HL-60 (cell line): ENCODE data around the gene USP19.

Experiments used
- DNase-seq, 2 experiments: peaks; one replicate each; pipeline ENCODE4 v3.0.0-alpha.2; 2010 to 2020; ENCODE audit warnings: low read depth in 1 of 2, low spot score in 1 of 2
- H3K27ac ChIP-seq: fragments of 250-450 bp; sonication (Bioruptor Pico); replicated peaks from 2 replicates; pipeline ENCODE4 v1.5.1; 2020; ENCODE audit warnings: mild to moderate bottlenecking, moderate library complexity
- H3K27me3 ChIP-seq: fragments of 250-450 bp; sonication (Bioruptor Pico); 2 replicates; pipeline ENCODE4 v1.5.1; 2021; ENCODE audit warnings: mild to moderate bottlenecking, moderate library complexity; ENCODE audit not compliant: insufficient read depth, poor library complexity, severe bottlenecking
- H3K4me3 ChIP-seq: replicated peaks from 2 replicates; pipeline ENCODE4 v1.5.1; 2011; ENCODE audit warnings: mild to moderate bottlenecking, control low read depth, low read length; ENCODE audit not compliant: insufficient read depth
- CTCF ChIP-seq: IDR thresholded peaks from one replicate; pipeline ENCODE4 v1.5.1; 2011; ENCODE audit warnings: low read length, control low read depth, inconsistent platforms; ENCODE audit not compliant: insufficient read depth
- GABPA ChIP-seq: IDR thresholded peaks from 2 replicates; pipeline ENCODE4 v1.6.1; 2012; ENCODE audit warnings: low read depth
- POLR2AphosphoS5 ChIP-seq: IDR thresholded peaks from 2 replicates; pipeline ENCODE4 v1.6.1; 2012; ENCODE audit warnings: low read depth
- REST ChIP-seq: IDR thresholded peaks from 2 replicates; pipeline ENCODE4 v1.6.1; 2012; ENCODE audit warnings: low read depth; ENCODE audit not compliant: insufficient replicate concordance
- SPI1 ChIP-seq: IDR thresholded peaks from 2 replicates; pipeline ENCODE4 v1.6.1; 2012; ENCODE audit warnings: low read depth, mild to moderate bottlenecking, borderline replicate concordance
- long read RNA-seq: library from polyadenylated mRNA; unstranded; transcript quantifications from one replicate; pipeline ENCODE4 v2.0.0, GENCODE V29; 2020

USP19 gene
- long read RNA-seq, full-length matches to known transcripts: 12 of 96 reads
- long read RNA-seq, partial matches to known transcripts: 26 of 96 reads
- long read RNA-seq, other reads (novel, unspliced or antisense): 58 of 96 reads

- no peak for TF ChIP-seq SPI1
- TF ChIP-seq GABPA: peak; percentile 92
- peak; percentile 78; the same call in 1 of the 2 replicates for TF ChIP-seq POLR2AphosphoS5
- Histone ChIP-seq H3K4me3 (peak within 1 kb of the TSS; percentile 96), H3K27ac (peak within 1 kb of the TSS; percentile 87), H3K27me3 (no peaks in the 10 kb centered on the region)
- DNase-seq: peak; percentile 91 to 93
Measured at GRCh38 chr3:49120438-49121131, at the start of gene USP19. Gene USP19 (minus strand): TSS chr3:49120823. CDS start chr3:49119145, 1,678 bp downstream.

DNA sequence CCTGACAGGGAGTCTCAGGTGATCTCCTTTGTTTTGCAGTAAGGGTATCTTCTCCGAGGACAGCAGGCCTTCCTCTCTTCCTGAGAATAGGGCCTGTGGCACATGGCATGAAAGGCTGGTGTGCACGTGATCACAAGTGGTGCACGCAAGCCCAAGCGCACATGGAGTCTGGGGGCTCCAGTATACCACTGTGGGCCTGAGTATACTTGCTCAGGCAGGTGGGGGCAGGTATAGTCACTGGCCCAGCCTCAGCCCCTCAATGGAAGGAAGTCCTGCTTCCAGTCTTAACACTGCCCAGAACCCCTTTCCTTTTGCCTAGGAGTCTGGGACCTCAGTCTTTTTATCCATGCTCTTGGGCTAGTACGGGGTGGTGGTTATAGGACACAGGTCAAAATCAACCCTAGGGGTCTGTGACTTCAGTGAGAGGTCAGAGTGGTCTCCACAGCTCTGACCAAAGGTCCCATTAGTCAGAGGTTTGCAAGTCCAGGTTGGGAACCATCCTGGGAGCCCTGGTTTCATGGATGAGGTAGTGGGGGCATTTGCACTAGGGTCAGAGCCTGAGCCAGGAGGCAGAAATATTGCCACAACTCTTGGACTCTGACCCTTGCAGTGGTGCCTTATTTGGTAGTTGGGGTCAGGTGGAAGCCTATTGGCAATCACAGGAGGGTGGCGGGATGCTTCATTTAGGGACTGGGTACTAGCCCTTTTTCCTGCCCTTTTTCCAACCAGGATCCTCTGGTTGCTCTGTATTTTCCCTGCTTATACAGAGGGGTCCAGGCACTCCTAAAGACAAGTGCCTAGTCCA, 46.3 kb upstream of the USP19 start:
- TF ChIP-seq POLR2AphosphoS5 (no peak), CTCF (no peak), SPI1 (no peak), GABPA (no peak), REST (no peak)
- DNase-seq: no peak
- Histone ChIP-seq H3K27me3 (no peaks in the 10 kb centered on the region), H3K27ac (peak overlapping the region; percentile 72), H3K4me3 (no peak overlapping the region)

DNA sequence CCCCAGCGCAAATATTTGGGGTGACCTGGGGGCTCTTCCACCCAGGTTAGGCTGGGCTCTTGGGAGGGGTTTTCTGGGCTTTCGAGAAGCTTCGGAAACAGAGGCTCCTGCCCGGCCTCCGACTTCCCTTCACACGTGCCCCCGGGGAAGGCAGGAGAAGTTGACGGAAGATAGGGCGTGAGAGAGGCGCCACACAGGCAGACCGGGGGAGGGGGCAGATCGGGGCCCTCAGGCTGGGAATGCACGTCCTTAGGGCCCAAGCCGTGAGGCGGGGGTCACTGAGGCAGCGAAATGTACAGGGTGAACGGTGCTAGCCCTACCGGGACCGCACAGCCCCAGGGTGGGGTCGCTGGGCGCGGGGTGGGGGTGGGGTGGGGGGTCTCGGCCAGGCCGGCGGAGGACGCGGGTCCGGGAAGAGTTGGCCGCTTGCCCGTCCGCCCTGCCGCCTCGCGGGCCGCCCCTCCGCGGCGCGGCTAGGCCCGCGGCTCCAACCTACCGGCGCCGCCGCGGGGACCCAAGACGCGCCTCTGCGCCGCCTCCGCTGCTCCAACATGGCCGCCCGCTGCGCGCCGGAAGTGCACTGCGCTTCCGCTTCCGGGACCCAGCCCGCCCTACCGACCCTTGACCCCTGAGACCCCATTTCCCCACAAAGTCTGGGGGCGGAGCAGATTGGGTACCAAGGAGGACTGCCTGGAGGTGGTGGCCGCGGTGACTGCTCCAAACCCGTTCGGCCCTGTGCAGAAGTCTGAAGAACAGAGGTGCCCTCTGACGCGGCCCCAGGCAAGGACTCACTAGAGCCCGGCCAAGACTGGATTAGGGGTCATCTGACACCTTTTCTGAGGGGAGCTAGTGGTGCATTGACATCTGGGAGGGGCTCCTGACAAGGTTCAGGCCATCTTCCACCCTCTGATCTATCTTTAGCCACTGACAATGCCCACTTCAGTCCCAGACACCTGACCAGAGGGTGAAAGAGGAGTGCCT, 45.4 kb upstream of the USP19 start, which contains the start of gene CCDC71:
Gene CCDC71, minus strand, starts transcription at position 561 of the 981 bp plus-strand sequence. CDS start 2,123 bp downstream, outside the sequence.
- DNase-seq: peak; percentile 72
- Histone ChIP-seq H3K4me3 (peak within 1 kb of the TSS; percentile 73), H3K27ac (peak within 1 kb of the TSS; percentile 72), H3K27me3 (no peaks in the 10 kb centered on the region)
- TF ChIP-seq REST (no peak), GABPA (peak; percentile 96), CTCF (no peak), SPI1 (peak; percentile 22; the same call in 1 of the 2 replicates)
